IPS DF 6.9 (cell line): ENCODE results near the gene WWOX.
"Not testable (repeated sequence)": the region's sequence is repeated elsewhere in the genome, so short reads cannot be mapped to it uniquely, and the experiment has no call there.

ENCODE experiments used
- DNase-seq: peaks from one replicate; pipeline ENCODE4 v3.0.0-alpha.2; 2013; ENCODE audit warnings: low read depth, low spot score
- H3K27ac ChIP-seq: one replicate; pipeline ENCODE4 v1.5.1; 2013; ENCODE audit warnings: low read length, control low read depth
- H3K27me3 ChIP-seq: 2 replicates; pipeline ENCODE4 v1.6.1; 2013; ENCODE audit warnings: mild to moderate bottlenecking, low read length; ENCODE audit not compliant: control insufficient read depth, insufficient read depth
- H3K36me3 ChIP-seq: 2 replicates; pipeline ENCODE4 v1.6.1; 2013; ENCODE audit warnings: low read length; ENCODE audit not compliant: control insufficient read depth, insufficient read depth
- H3K4me1 ChIP-seq: 2 replicates; pipeline ENCODE4 v1.6.1; 2013; ENCODE audit warnings: low read length; ENCODE audit not compliant: control insufficient read depth, insufficient read depth
- H3K4me3 ChIP-seq: 2 replicates; pipeline ENCODE4 v1.5.1; 2013; ENCODE audit warnings: mild to moderate bottlenecking, low read length
- H3K9me3 ChIP-seq: 2 replicates; pipeline ENCODE4 v1.6.1; 2013; ENCODE audit warnings: low read length, inconsistent platforms; ENCODE audit not compliant: control insufficient read depth, insufficient read depth
- WGBS: extraction: QIAGEN DNeasy Blood & Tissue Kit; methylation state at CpG from one replicate; pipeline ENCODE4 v1.1.7; 2013; ENCODE audit warnings: mixed read lengths, missing lambda C conversion rate; ENCODE audit not compliant: insufficient read length, insufficient coverage; 5-methylcytosine and 5-hydroxymethylcytosine counted together

Gene WWOX

DNA sequence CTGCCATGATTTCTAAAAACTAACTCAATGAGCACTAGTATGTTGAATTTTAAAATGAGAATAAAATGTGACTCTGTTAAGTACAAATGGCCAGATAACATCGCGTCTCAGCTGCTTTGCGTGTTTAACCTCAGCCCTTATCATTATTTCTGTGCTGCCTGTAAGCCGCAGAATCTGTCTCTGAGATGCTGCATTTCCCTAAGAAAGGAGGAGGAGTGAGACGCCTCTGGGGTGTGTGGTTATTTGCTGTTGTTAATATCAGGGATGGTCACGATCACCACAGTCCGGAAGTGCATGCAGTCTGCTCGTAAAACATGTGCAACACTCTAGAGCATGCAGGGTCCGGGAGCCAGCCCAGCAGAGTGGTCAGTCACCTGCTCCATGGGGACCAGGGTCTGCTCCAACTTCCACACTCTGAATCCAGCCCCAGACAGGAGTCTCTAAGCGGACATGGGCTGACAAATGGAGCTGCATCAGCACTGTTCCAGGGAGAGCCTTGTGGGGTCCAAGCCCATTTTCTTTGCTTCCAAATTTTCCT is 1158.6 kb downstream of the WWOX start:
- Histone ChIP-seq H3K27me3 (no peaks in the 10 kb centered on the region), H3K36me3 (no peaks in the 10 kb centered on the region), H3K4me3 (no peak overlapping the region), H3K27ac (no peak overlapping the region), H3K9me3 (no peaks in the 10 kb centered on the region), H3K4me1 (peaks cover 2% of the 10 kb centered on the region; the same call in 1 of the 2 replicates)
- DNase-seq: no peak
- whole genome bisulfite sequencing: no CpG with 5 or more reads among the region's 10 CpGs

DNA sequence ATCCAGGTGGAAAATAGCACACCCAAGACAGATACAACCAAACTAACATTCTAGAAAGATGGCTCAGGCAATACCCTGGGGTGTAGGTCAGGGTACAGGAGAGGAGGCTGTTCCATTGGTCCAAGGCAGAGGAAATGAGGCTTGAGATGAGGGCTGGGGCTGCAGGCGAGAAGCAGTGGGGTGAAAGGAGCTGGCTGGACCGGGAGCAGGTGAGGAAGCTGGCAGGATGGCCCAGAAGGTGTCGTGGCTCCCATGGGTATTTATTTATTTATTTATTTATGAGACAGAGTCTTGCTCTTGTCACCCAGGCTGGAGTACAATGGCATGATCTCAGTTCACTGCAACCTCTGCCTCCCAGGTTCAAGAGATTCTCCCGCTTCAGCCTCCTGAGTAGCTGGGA is 1161.4 kb downstream of the WWOX start:
- WGBS: no CpG with 5 or more reads among the region's 4 CpGs
- not testable (repeated sequence) for H3K36me3 ChIP-seq, H3K27ac ChIP-seq, H3K4me1 ChIP-seq, H3K4me3 ChIP-seq, H3K27me3 ChIP-seq, H3K9me3 ChIP-seq, DNase-seq

GRCh38 chr16:79261481-79261940 is 1162.1 kb downstream of the WWOX start:
- Histone ChIP-seq H3K4me3 (no peak overlapping the region), H3K27me3 (no peaks in the 10 kb centered on the region), H3K9me3 (no peaks in the 10 kb centered on the region), H3K4me1 (peaks cover 2% of the 10 kb centered on the region; the same call in 1 of the 2 replicates), H3K27ac (no peak overlapping the region), H3K36me3 (no peaks in the 10 kb centered on the region)
- peak; percentile 39 for DNase-seq
- WGBS: no CpG with 5 or more reads among the region's 5 CpGs

DNA sequence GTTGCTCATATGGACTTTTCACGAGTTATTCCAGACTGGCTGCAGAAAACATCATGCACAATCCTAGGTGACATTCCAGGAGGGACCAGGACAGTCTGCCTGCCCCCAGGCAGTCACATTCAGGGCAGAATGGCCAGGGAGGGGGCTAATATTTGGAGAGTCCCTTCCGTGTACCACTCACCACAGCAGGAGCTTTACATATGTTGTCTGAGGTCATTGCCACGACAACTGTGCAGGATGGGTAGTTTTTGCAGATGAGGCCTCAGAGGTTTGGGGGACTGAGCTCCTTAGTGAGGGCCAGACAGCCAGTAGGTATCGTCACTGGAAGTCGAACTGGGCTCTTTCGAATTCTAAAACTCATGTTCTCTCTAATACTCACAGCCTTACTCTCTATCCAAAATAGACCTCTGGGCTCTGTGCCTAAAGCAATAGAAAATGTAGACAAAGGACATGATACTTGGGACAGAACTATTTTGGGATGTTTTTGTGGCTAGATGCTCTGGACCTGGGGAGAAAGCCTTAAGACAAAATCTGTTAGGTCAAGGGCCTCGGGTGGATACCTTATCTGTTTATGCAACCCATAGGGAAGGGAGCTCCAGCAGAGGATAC is 1162.6 kb downstream of the WWOX start:
- Histone ChIP-seq H3K27ac (no peak overlapping the region), H3K27me3 (no peaks in the 10 kb centered on the region), H3K9me3 (no peaks in the 10 kb centered on the region), H3K4me1 (peaks cover 2% of the 10 kb centered on the region; the same call in 1 of the 2 replicates), H3K36me3 (no peaks in the 10 kb centered on the region), H3K4me3 (no peak overlapping the region)
- WGBS: no CpG with 5 or more reads among the region's 7 CpGs
- no peak for DNase-seq
